Stimulated activated CD8-positive, alpha-beta memory T cell treated with anti-CD3 and anti-CD28 coated beads, Interleukin-4, amount 100 ng/mL, for 48 hours (primary cell): ENCODE results near the gene GOT1.
A peak's percentile ranks its signal among the peaks of the same experiment; 100 is the strongest.

Experiments used
- DNase-seq: peaks from one replicate; pipeline ENCODE4 v3.0.0-alpha.2; 2020

Gene GOT1

GRCh38 chr10:99430451-99431189 lies at the start of gene GOT1:
TSS of gene GOT1 (minus strand) at chr10:99430624. CDS start at chr10:99430565, 59 bp downstream.
- DNase-seq = peak; percentile 95

DNA sequence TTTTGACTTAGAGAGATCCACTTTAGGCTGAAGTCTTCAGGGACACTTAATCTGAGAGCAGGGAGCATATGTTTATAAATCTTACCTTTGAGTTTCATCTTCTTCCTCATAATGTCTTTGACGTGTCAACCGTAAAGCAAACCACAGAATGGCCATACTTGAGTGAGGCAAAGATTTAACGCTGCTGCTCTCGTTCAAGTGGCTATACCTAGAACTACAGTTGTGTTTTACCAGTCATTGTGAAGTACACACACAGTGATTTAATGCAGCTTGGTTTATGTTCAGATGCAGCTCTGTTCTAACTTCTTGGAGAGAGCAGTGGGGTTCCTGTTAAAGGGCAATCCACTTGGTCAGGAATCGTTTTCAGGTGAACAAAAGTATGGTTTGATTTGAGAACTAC lies 39.9 kb upstream of the GOT1 start:
- DNase-seq = no peak

DNA sequence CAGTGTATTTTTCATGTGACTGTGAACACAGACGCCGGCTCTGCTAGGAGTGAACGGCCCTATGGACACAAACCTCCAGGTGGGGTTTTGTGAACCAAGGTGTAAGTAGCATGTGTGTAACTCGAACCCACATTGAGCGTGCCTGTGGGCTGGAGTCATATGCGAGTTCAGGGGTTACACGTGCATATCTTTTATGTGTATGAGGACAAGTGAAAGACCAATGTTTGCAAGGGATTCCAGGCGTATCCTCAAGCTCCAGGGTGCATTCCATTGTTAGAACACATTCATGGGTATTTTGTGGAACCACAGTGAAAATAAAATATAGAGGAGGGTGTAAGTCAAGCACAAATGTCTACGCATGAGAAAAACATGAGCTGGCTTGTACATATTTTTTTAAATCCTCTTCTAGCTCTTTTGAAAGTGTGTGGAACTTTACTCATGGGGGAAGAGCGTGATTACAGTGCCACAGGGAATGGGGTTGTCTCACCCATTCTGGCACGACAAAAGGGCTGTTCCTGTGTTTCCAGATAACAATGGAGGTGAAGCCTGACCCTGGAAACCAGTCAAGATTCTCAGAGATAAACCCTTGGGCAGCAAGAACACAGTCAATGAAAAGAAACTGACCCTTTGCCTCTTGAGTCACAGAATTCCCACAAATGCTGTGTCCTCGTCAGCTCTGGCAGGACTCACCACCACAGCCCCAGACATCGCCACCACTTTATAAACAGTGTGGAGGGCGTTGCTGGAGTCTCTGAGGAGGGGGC lies 37.0 kb upstream of the GOT1 start:
- no peak for DNase-seq

GRCh38 chr10:99466632-99467223 lies 36.3 kb upstream of the GOT1 start:
- DNase-seq = no peak

GRCh38 chr10:99461230-99461629 lies 30.8 kb upstream of the GOT1 start:
- no peak for DNase-seq

- DNase-seq = no peak
Measured at GRCh38 chr10:99460070-99460469, 29.6 kb upstream of the GOT1 start.

- DNase-seq = no peak
Measured at GRCh38 chr10:99459217-99459616, 28.8 kb upstream of the GOT1 start.

DNA sequence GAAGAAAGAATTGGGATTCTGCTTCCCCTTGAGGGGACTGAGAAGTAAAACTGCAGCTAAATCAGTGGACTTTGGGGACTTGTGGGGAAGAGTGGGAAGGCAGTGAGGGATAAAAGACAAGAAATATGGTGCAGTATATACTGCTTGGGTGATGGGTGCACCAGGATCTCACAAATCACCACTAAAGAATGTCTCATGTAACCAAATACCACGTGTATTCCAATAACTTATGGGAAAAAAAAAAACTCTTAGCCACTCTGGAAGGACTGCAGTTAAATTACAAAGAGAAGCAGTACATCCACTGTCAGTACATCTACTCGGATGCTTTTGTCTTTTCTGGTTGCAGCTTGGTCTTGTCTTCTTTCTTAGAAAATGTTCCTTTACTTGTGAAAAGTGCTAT lies 27.4 kb upstream of the GOT1 start:
- DNase-seq = no peak

- no peak for DNase-seq
Measured at GRCh38 chr10:99456931-99457288, 26.5 kb upstream of the GOT1 start.

- no peak for DNase-seq
Measured at GRCh38 chr10:99456207-99456930, 25.9 kb upstream of the GOT1 start.

DNA sequence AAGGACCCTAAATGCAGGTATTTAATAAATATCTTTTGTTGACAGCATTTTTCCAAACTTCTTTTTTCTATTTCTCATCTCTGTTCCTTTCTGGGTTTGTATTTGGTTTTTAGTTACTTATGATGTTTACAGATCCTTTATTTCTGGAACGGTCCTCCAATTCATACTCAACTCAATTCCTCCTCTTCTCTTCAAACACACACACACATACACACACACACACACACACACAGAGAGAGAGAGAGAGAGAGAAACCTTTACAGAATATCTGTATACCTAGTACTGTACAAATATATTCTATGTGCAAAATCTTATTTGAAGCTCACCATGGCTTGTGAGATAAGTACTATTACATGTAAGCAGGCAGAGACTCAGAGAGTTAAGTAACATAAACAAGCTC lies 21.6 kb upstream of the GOT1 start:
- DNase-seq = no peak

GRCh38 chr10:99451499-99451788 lies 21.0 kb upstream of the GOT1 start:
- no peak for DNase-seq

GRCh38 chr10:99450624-99451498 lies 20.4 kb upstream of the GOT1 start:
- DNase-seq = no peak

DNA sequence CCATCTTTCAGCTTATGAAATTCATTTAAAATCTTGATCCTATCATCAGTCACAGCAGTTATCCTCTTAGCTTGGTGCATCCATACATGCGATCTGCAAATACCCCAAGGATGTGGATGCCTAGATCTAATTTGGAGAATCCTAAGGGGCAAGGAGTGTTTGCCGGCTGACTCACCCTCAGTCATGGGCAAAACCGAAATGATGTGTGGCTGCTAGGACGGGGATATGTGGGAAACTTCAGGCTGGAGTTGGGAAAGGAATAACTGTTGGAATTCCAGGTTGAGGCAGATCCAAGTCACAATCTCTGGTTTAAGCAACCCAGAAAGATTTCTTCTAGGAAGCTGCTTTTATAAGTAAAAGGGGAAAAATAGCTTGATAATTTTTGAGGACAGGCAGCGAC lies 19.7 kb upstream of the GOT1 start:
- no peak for DNase-seq

DNA sequence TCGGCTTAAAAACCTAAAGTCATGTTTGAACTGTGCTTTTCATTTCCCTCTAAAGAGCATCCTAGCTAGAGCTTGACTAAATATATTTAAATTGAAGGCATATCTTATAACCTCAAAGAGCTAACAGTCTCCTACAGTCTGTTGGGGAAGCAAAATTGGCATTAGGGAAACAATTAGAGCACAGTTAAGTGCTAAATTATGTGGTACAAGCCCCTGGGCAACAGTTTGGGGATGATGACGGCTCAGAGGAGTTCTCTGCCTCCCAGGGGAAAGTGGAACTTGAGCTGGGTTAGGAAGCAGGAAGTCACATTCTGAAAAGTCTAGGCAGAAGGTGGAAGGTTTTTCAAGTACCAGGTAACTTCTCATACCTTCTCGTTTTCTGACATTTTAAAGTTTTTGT lies 18.6 kb upstream of the GOT1 start:
- no peak for DNase-seq

DNA sequence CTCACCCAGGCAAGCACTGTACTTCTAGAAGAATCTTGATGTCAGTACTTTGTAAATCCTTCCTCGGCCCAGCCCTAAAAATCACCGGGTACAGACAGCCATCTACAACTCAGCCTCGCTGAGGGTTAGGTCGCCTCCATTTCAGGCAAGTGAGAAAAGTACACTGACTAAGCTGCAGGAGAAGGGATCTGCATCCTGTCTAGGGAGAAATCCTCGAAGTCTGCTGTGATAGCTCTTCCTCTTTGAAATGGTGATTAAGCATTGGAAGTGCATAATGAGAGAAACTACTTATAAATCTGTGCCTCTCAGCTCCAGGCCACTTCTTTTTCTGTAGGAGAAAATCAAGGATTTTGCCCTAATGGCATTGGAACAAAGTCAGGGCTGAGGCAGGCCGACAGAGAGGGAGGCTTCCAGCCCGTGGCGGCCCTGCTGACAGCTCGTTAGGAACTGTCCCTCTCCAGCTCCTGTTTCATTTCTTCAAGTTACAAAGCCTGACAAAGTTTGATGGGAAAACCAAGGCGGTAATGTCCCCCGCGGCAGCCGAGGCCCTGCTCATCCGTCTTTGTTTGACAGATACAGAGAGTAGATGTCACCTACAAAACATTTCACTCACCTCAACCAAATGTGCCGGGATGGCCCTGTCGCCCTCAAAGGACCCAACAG lies 14.1 kb upstream of the GOT1 start:
- no peak for DNase-seq

DNA sequence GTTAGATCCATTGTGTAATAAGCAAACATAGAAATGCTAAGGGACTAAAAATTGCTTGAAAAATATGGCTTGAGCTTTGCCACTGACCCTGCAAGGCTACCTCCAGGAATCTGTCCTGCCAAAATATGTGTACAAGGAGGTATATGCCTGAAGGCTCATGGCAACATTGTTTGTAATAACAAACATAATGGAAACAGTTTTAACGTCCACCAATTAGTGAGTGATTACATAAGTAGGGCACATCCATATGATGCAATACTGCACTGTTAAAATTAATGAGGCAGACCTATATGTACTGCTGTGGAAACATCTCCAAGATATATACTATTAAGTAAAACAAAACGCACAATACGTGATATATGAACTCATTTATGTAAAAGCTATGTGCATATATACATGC lies 13.1 kb upstream of the GOT1 start:
- no peak for DNase-seq

GRCh38 chr10:99442394-99442793 lies 12.0 kb upstream of the GOT1 start:
- no peak for DNase-seq

GRCh38 chr10:99438890-99439289 lies 8.5 kb upstream of the GOT1 start:
- no peak for DNase-seq

- no peak for DNase-seq
Measured at GRCh38 chr10:99435986-99436638, 5.7 kb upstream of the GOT1 start.

GRCh38 chr10:99433378-99434020 lies 3.1 kb upstream of the GOT1 start:
- DNase-seq = no peak
